ENCODE measurements around the gene CDK12. TPM values are rescaled to one million over a fixed set of nuclear protein-coding genes. Genes with fewer than 3 reads are reported as not detected.
A peak's percentile ranks its signal among the peaks of the same experiment; 100 is the strongest.
"Not testable (repeated sequence)": the region's sequence is repeated elsewhere in the genome, so short reads cannot be mapped to it uniquely, and the experiment has no call there.

CDK12 gene
- total RNA-seq, 2 experiments from 2014 or later, result 55.8 to 57.4 TPM

- Mint-ChIP-seq H3K4me3 (peak overlapping the region; percentile 88), H3K9me3 (no peaks in the 10 kb centered on the region), H3K27ac (peak overlapping the region; percentile 95), H3K36me3 (peaks cover 26% of the 10 kb centered on the region), H3K4me1 (ENCODE audit: low read depth) (peaks cover 31% of the 10 kb centered on the region), H3K27me3 (no peaks in the 10 kb centered on the region)
- POLR2A ChIA-PET, result interaction anchor here (0.5 to 5.2 kb wide), 5 partner anchors 10 to 1026 kb away, joined by 3 to 85 read pairs (median 5); partner anchors contain the start of gene MED1
- intact Hi-C loops (cut with micrococcal nuclease), result loop anchor here (10.0 kb wide), 1 partner anchor 462 kb away; the partner anchor contains the start of genes LRRC3C and ORMDL3
- peak; percentile 16 for DNase-seq
- CTCF ChIA-PET, result interaction anchor here (1.0 to 2.5 kb wide), 2 partner anchors 12 to 263 kb away, joined by 3 to 14 read pairs; partner anchors contain the start of gene MED1
These were observed 1.5 kb downstream of the CDK12 start for GRCh38 chr17:39462631-39463375.

- H3K27ac Mint-ChIP-seq, CTCF ChIA-PET, H3K27me3 Mint-ChIP-seq, H3K9me3 Mint-ChIP-seq: not testable (repeated sequence)
- H3K4me3 Mint-ChIP-seq, result peak overlapping the region; percentile 88
- H3K36me3 Mint-ChIP-seq, result peaks cover 26% of the 10 kb centered on the region
- intact Hi-C loops (cut with micrococcal nuclease), result loop anchor here (10.0 kb wide), 1 partner anchor 460 kb away; the partner anchor contains the start of genes LRRC3C and ORMDL3
- DNase-seq, result peak; percentile 25
- peaks cover 31% of the 10 kb centered on the region for H3K4me1 Mint-ChIP-seq (ENCODE audit: low read depth)
- POLR2A ChIA-PET, result interaction anchor here (0.6 to 5.2 kb wide), 2 partner anchors 14 to 20 kb away, joined by 3 to 85 read pairs; partner anchors contain the start of gene MED1
These were observed 3.4 kb downstream of the CDK12 start for GRCh38 chr17:39464639-39465181.

DNA sequence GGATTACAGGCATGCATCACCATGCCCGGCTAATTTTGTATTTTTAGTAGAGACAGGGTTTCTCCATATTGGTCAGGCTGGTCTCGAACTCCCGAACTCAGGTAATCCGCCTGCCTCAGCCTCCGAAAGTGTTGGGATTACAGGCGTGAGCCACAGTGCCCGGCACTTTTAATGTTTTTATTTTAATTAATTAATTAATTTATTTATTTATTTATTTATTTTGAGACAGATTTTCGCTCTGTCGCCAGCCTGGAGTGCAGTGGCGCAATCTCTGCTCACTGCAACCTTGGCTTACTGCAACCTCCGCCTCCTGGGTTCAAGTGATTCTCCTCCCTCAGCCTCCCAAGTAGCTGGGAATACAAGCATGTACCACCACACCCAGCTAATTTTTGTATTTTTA lies 7.3 kb downstream of the CDK12 start:
- CTCF ChIA-PET, H3K27me3 Mint-ChIP-seq, H3K27ac Mint-ChIP-seq, DNase-seq, H3K9me3 Mint-ChIP-seq, H3K4me3 Mint-ChIP-seq: not testable (repeated sequence)
- intact Hi-C loops (cut with micrococcal nuclease), result loop anchor here (10.0 kb wide), 1 partner anchor 456 kb away; the partner anchor contains the start of genes LRRC3C and ORMDL3
- peaks cover 26% of the 10 kb centered on the region for H3K4me1 Mint-ChIP-seq (ENCODE audit: low read depth)
- H3K36me3 Mint-ChIP-seq, result peaks cover 26% of the 10 kb centered on the region
- POLR2A ChIA-PET, result interaction anchor here (1.1 kb wide), 1 partner anchor 18 kb away, joined by 3 read pairs; the partner anchor contains the start of gene MED1

GRCh38 chr17:39473310-39473709 lies 12.0 kb downstream of the CDK12 start:
- no peaks in the 10 kb centered on the region for H3K4me1 Mint-ChIP-seq (ENCODE audit: low read depth)
- H3K36me3 Mint-ChIP-seq, result peaks cover 23% of the 10 kb centered on the region
- POLR2A ChIA-PET, result interaction anchor here (0.7 to 0.8 kb wide), 2 partner anchors 11 to 12 kb away, joined by 3 read pairs; partner anchors contain the start of gene CDK12
- H3K27me3 Mint-ChIP-seq, result no peaks in the 10 kb centered on the region
- H3K27ac Mint-ChIP-seq, result no peak overlapping the region
- H3K9me3 Mint-ChIP-seq, result no peaks in the 10 kb centered on the region
- intact Hi-C loops (cut with micrococcal nuclease), result no loop called here
- H3K4me3 Mint-ChIP-seq, result no peak overlapping the region
- CTCF ChIA-PET, result interaction anchor here (0.6 to 1.4 kb wide), 2 partner anchors 228 to 231 kb away, joined by 3 to 4 read pairs; no protein-coding TSS in a partner anchor
- DNase-seq, result no peak

GRCh38 chr17:39479631-39480030 lies 18.3 kb downstream of the CDK12 start:
- CTCF ChIA-PET; H3K4me3 Mint-ChIP-seq; H3K27me3 Mint-ChIP-seq; intact Hi-C loops (cut with micrococcal nuclease); H3K9me3 Mint-ChIP-seq; DNase-seq; H3K36me3 Mint-ChIP-seq; H3K4me1 Mint-ChIP-seq (ENCODE audit: low read depth); H3K27ac Mint-ChIP-seq: not testable (repeated sequence)
- POLR2A ChIA-PET, result interaction anchor here (1.3 kb wide), 1 partner anchor 17 kb away, joined by 5 read pairs; no protein-coding TSS in a partner anchor

GRCh38 chr17:39483506-39483905 lies 22.2 kb downstream of the CDK12 start:
- peaks cover 7% of the 10 kb centered on the region for H3K4me1 Mint-ChIP-seq (ENCODE audit: low read depth)
- intact Hi-C loops (cut with micrococcal nuclease), result no loop called here

GRCh38 chr17:39484178-39484577 lies 22.9 kb downstream of the CDK12 start:
- peaks cover 7% of the 10 kb centered on the region for H3K36me3 Mint-ChIP-seq
- ChIA-PET POLR2A (interaction anchor here (0.7 kb wide), 1 partner anchor 768 kb away, joined by 4 read pairs; no protein-coding TSS in a partner anchor), CTCF (no interaction called here)
- DNase-seq, result no peak
- peaks cover 7% of the 10 kb centered on the region for H3K4me1 Mint-ChIP-seq (ENCODE audit: low read depth)
- no peak overlapping the region for H3K4me3 Mint-ChIP-seq
- H3K9me3 Mint-ChIP-seq, result no peaks in the 10 kb centered on the region
- intact Hi-C loops (cut with micrococcal nuclease), result no loop called here
- no peaks in the 10 kb centered on the region for H3K27me3 Mint-ChIP-seq
- no peak overlapping the region for H3K27ac Mint-ChIP-seq

More at GRCh38 chr17:39483506-39483905, 22.2 kb downstream of the CDK12 start:
- Mint-ChIP-seq H3K27ac (no peak overlapping the region), H3K36me3 (peaks cover 7% of the 10 kb centered on the region), H3K4me3 (no peak overlapping the region), H3K27me3 (no peaks in the 10 kb centered on the region), H3K9me3 (no peaks in the 10 kb centered on the region)
- POLR2A ChIA-PET, result no interaction called here
- DNase-seq, result no peak
- CTCF ChIA-PET, result no interaction called here

- no peaks in the 10 kb centered on the region for H3K9me3 Mint-ChIP-seq
- DNase-seq, result no peak
- intact Hi-C loops (cut with micrococcal nuclease), result no loop called here
- H3K27ac Mint-ChIP-seq, result no peak overlapping the region
- no peak overlapping the region for H3K4me3 Mint-ChIP-seq
- ChIA-PET CTCF (interaction anchor here (0.6 kb wide), 2 partner anchors 12 to 40 kb away, joined by 3 read pairs; no protein-coding TSS in a partner anchor), POLR2A (interaction anchor here (0.8 kb wide), 1 partner anchor 34 kb away, joined by 5 read pairs; the partner anchor contains the start of gene MED1)
- no peaks in the 10 kb centered on the region for H3K27me3 Mint-ChIP-seq
- peaks cover 9% of the 10 kb centered on the region for H3K36me3 Mint-ChIP-seq
- H3K4me1 Mint-ChIP-seq (ENCODE audit: low read depth), result peaks cover 7% of the 10 kb centered on the region
These were observed 24.3 kb downstream of the CDK12 start for GRCh38 chr17:39485555-39485954.

DNA sequence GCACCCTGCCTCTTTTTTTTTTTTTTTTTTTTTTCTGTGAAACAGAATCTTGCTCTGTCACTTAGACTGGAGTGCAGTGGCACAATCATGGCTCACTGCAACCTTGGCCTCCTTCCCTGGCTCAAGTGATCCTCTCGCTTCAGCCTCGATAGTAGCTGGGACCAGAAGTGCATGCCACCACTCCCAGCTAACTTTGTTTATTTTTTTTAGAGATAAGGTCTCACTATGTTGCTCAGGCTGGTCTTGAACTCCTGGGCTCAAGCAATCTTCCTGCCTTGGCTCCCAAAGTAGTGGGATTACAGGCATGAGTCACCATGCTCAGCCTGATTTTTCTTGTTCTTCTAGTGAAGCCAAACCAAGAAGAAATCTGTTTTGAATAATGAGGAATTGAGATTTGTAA lies 25.0 kb downstream of the CDK12 start:
- peaks cover 7% of the 10 kb centered on the region for H3K4me1 Mint-ChIP-seq (ENCODE audit: low read depth)
- H3K27me3 Mint-ChIP-seq, result no peaks in the 10 kb centered on the region
- ChIA-PET POLR2A (no interaction called here), CTCF (interaction anchor here (0.5 to 0.6 kb wide), 2 partner anchors 39 to 327 kb away, joined by 3 read pairs; no protein-coding TSS in a partner anchor)
- peaks cover 11% of the 10 kb centered on the region for H3K36me3 Mint-ChIP-seq
- H3K27ac Mint-ChIP-seq, result no peak overlapping the region
- no peak for DNase-seq
- intact Hi-C loops (cut with micrococcal nuclease), result no loop called here
- no peak overlapping the region for H3K4me3 Mint-ChIP-seq
- H3K9me3 Mint-ChIP-seq, result no peaks in the 10 kb centered on the region

GRCh38 chr17:39487490-39487889 lies 26.2 kb downstream of the CDK12 start:
- intact Hi-C loops (cut with micrococcal nuclease); H3K27me3 Mint-ChIP-seq; DNase-seq; POLR2A ChIA-PET; H3K4me1 Mint-ChIP-seq (ENCODE audit: low read depth); H3K9me3 Mint-ChIP-seq; CTCF ChIA-PET; H3K27ac Mint-ChIP-seq; H3K4me3 Mint-ChIP-seq: not testable (repeated sequence)
- H3K36me3 Mint-ChIP-seq, result peaks cover 11% of the 10 kb centered on the region

- H3K36me3 Mint-ChIP-seq, result peaks cover 13% of the 10 kb centered on the region
- intact Hi-C loops (cut with micrococcal nuclease), result no loop called here
- POLR2A ChIA-PET, result no interaction called here
- peak overlapping the region; percentile 18 for H3K27ac Mint-ChIP-seq
- H3K27me3 Mint-ChIP-seq, result no peaks in the 10 kb centered on the region
- no peaks in the 10 kb centered on the region for H3K9me3 Mint-ChIP-seq
- no peak overlapping the region for H3K4me3 Mint-ChIP-seq
- CTCF ChIA-PET, result no interaction called here
- no peak for DNase-seq
- peaks cover 7% of the 10 kb centered on the region for H3K4me1 Mint-ChIP-seq (ENCODE audit: low read depth)
These were observed 26.7 kb downstream of the CDK12 start for GRCh38 chr17:39487946-39488345.

- H3K4me1 Mint-ChIP-seq (ENCODE audit: low read depth); DNase-seq; CTCF ChIA-PET; H3K27ac Mint-ChIP-seq; POLR2A ChIA-PET; H3K4me3 Mint-ChIP-seq; H3K9me3 Mint-ChIP-seq; H3K27me3 Mint-ChIP-seq; intact Hi-C loops (cut with micrococcal nuclease): not testable (repeated sequence)
- H3K36me3 Mint-ChIP-seq, result peaks cover 27% of the 10 kb centered on the region
These were observed 35.6 kb downstream of the CDK12 start for GRCh38 chr17:39496921-39497320.

All from activated CD4-positive, alpha-beta memory T cell treated with anti-CD3 and anti-CD28 coated beads for 36 hours (primary cell).